Kidney epithelial cell (primary cell): ENCODE results near the gene ALG13. TPM values are rescaled to one million over a fixed set of nuclear protein-coding genes. Genes with fewer than 3 reads are reported as not detected.

Experiments used
- DNase-seq: peaks from one replicate; pipeline ENCODE4 v3.0.0-alpha.2; 2010; ENCODE audit warnings: low read depth
- H3K27me3 ChIP-seq: 2 replicates; pipeline ENCODE4 v1.6.0; 2011; ENCODE audit warnings: low read length; ENCODE audit not compliant: control insufficient read depth, insufficient read depth
- H3K36me3 ChIP-seq: 2 replicates; pipeline ENCODE4 v1.5.1; 2011; ENCODE audit warnings: low read length; ENCODE audit not compliant: control insufficient read depth, insufficient read depth
- H3K4me3 ChIP-seq: 2 replicates; pipeline ENCODE4 v1.5.1; 2011; ENCODE audit warnings: low read depth, mild to moderate bottlenecking, control low read depth, low read length
- CTCF ChIP-seq: IDR thresholded peaks from 2 replicates; pipeline ENCODE4 v1.5.1; 2011; ENCODE audit warnings: mild to moderate bottlenecking, moderate library complexity, low read length, control low read depth, inconsistent platforms; ENCODE audit not compliant: insufficient read depth, poor library complexity, severe bottlenecking
- total RNA-seq: library from RNA; depleted of rRNA; stranded (reverse); fragments of >200 nt; gene quantifications from 2 replicates; pipeline ENCODE4 v1.2.3, GENCODE V29; 2015

Gene ALG13
- total RNA-seq, 1 donor from 2014 or later, result 25.2 TPM

- no peak for TF ChIP-seq CTCF
- DNase-seq, result no peak
- H3K27me3 ChIP-seq, result peaks cover 2% of the 10 kb centered on the region
- no peaks in the 10 kb centered on the region for H3K36me3 ChIP-seq
- no peak overlapping the region for H3K4me3 ChIP-seq
These were observed 32.2 kb upstream of the ALG13 start for GRCh38 chrX:111648802-111649201.

- no peak for TF ChIP-seq CTCF
- Histone ChIP-seq H3K4me3 (no peak overlapping the region), H3K36me3 (no peaks in the 10 kb centered on the region), H3K27me3 (peaks cover 2% of the 10 kb centered on the region)
- no peak for DNase-seq
These were observed 31.3 kb upstream of the ALG13 start for GRCh38 chrX:111649638-111650037.

GRCh38 chrX:111650845-111651244 is 30.1 kb upstream of the ALG13 start:
- Histone ChIP-seq H3K27me3 (peaks cover 2% of the 10 kb centered on the region), H3K4me3 (no peak overlapping the region), H3K36me3 (no peaks in the 10 kb centered on the region)
- DNase-seq, result no peak
- no peak for TF ChIP-seq CTCF

- Histone ChIP-seq H3K27me3 (peaks cover 2% of the 10 kb centered on the region), H3K36me3 (no peaks in the 10 kb centered on the region), H3K4me3 (no peak overlapping the region)
- TF ChIP-seq CTCF, result no peak
- DNase-seq, result no peak
These were observed 28.3 kb upstream of the ALG13 start for GRCh38 chrX:111652719-111653118.

- no peak for DNase-seq
- no peak for TF ChIP-seq CTCF
- Histone ChIP-seq H3K36me3 (no peaks in the 10 kb centered on the region), H3K4me3 (no peak overlapping the region), H3K27me3 (no peaks in the 10 kb centered on the region)
These were observed 19.7 kb upstream of the ALG13 start for GRCh38 chrX:111661241-111661640.

- no peaks in the 10 kb centered on the region for H3K36me3 ChIP-seq
- no peak for TF ChIP-seq CTCF
- H3K27me3 ChIP-seq, result no peaks in the 10 kb centered on the region
- no peak for DNase-seq
- no peak overlapping the region for H3K4me3 ChIP-seq
These were observed 18.7 kb upstream of the ALG13 start for GRCh38 chrX:111662292-111662691.
